ENCODE measurements around the gene HLA-DOB. TPM values are rescaled to one million over a fixed set of nuclear protein-coding genes. Genes with fewer than 3 reads are reported as not detected.

Gene HLA-DOB
- polyA plus RNA-seq, result 1 to 10 TPM in 2 of 4 donors, under 1 TPM in 1, not detected in 1; 0.74 to 4.6 (median 2.7) TPM
- long read RNA-seq, donor 1, result 0 reads
- long read RNA-seq, donor 2, result 0 reads
- long read RNA-seq, donor 3, partial matches to known transcripts, result 0 of 1 reads
- long read RNA-seq, donor 3, other reads (novel, unspliced or antisense), result 0 of 1 reads
- long read RNA-seq, donor 4, result 0 reads
- long read RNA-seq, donor 5, result 0 reads
- long read RNA-seq, donor 6, result 0 reads
- long read RNA-seq, donor 7, result 0 reads
- long read RNA-seq, donor 8, result 0 reads
- long read RNA-seq, donor 9, result 0 reads
- long read RNA-seq, donor 10, result 0 reads

DNA sequence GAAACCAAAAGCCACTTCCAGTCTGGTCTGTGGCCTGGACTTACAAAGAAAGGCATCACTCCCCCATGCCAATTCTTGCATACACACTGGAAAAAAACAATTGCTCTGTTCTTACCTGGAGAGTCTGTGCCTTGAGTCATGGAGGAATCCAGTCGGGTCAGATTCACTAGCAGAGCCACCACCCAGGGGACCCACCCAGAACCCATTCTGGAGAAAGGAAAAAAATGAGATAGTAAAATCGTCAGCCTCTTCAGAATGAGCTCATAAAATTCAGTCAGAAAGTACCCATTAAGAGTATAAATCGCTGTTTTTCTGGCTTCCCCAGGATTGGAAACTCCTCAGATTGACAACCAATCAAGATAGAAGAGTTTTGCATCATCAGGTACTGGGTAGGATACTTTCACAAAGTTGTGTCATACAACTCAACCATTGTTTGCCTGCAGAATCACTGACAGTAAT lies at the start of gene HLA-DOB:
Gene HLA-DOB (minus strand): TSS at position 257 of the 459 bp plus-strand sequence. CDS start 51 bp downstream, at position 206.
- peak; percentile 47 to 49 for DNase-seq
- WGBS, 3 donors, result 12 to 37% (median 22%) methylated on average over 3 of the region's 3 CpGs
- no peaks in the 10 kb centered on the region for H3K4me1 ChIP-seq (ENCODE audit: control insufficient read depth in 3 of 3, insufficient read depth in 2 of 3, low read depth in 1 of 3, low read length in 2 of 3)
- H3K9me3 ChIP-seq (ENCODE audit: control insufficient read depth in 2 of 2, insufficient read depth in 1 of 2, low read depth in 1 of 2, low read length in 1 of 2), result no peaks in the 10 kb centered on the region
- no peak within 1 kb of the TSS for H3K4me3 ChIP-seq (ENCODE audit: low read depth in 1 of 3, low read length in 3 of 3)
- FAIRE-seq, result no peak
- H3K27ac ChIP-seq (ENCODE audit: low read depth in 1 of 3, low read length in 2 of 3), result peak within 1 kb of the TSS in 1 of 3 donors; percentile 73
- H3K36me3 ChIP-seq (ENCODE audit: control insufficient read depth in 3 of 3, insufficient read depth in 2 of 3, low read depth in 1 of 3, low read length in 3 of 3), result no peaks in the 10 kb centered on the region
- H3K27me3 ChIP-seq (ENCODE audit: control insufficient read depth in 3 of 3, insufficient read depth in 3 of 3, low read length in 3 of 3), result peaks cover 0 to 13% (median 0%) of the 10 kb centered on the region in 3 donors

DNA sequence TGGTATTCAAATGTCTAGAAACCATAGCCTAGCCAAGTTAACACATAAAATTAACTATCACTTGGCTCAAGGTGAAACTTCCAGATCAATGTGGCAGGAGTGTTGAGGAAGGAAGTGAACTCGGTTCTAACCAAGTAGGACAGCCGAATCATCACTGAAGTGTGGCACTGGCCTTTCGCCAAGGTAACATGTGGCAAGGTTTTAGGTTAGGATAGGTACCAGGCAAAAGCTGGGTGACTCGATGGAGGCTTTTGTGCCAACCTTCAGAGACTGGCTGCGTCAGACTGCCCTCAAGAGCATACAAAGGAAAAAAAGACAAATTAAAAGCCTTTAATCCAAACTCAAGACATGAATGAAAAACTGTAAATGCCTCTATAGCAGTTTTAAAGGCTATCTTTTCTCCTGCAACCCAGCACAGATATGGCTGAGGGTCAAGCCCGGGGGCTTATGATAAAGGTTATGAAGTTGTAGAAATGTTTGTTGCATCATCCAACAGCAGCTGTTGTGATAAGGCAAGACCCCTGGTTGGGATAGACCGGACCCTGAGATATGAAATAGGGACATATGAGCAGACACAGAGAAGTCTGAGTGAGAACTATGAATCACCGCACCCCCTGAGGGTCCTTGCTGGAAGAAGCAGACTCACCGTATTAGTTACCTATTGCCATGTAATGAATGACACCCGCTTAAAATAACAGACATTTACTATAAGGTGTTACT lies 49.1 kb upstream of the HLA-DOB start:
- FAIRE-seq (no peak), DNase-seq (no peak)
- 70 to 74% (median 74%) methylated on average over 10 of the region's 10 CpGs for WGBS, 3 donors

DNA sequence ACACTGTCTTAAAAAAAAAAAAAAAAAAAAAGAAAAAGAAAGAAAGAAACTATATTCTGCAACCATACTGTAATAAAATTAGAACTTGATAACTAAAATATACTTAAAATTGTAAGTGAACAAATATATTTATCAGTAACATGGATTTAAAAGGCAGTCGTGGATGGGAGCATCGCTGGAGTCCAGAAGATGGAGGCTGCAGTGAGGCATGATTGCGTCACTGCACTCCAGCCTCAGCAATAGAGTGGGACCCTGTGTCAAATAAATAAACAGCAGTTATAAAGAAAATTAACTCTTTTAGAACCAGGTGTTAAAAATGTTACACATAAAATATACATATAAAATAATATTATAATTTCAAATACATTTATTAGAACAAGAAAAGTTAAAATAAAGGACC lies 45.9 kb upstream of the HLA-DOB start:
- FAIRE-seq (no peak), DNase-seq (no peak)
- Histone ChIP-seq H3K4me1 (ENCODE audit: control insufficient read depth in 3 of 3, insufficient read depth in 2 of 3, low read depth in 1 of 3, low read length in 2 of 3) (peaks cover 0 to 13% (median 5%) of the 10 kb centered on the region in 3 donors), H3K4me3 (ENCODE audit: low read depth in 1 of 3, low read length in 3 of 3) (no peak overlapping the region), H3K36me3 (ENCODE audit: control insufficient read depth in 3 of 3, insufficient read depth in 2 of 3, low read depth in 1 of 3, low read length in 3 of 3) (peaks cover 0 to 14% (median 9%) of the 10 kb centered on the region in 3 donors), H3K27me3 (ENCODE audit: control insufficient read depth in 3 of 3, insufficient read depth in 3 of 3, low read length in 3 of 3) (peaks cover 0 to 30% (median 0%) of the 10 kb centered on the region in 3 donors), H3K9me3 (ENCODE audit: control insufficient read depth in 2 of 2, insufficient read depth in 1 of 2, low read depth in 1 of 2, low read length in 1 of 2) (no peaks in the 10 kb centered on the region), H3K27ac (ENCODE audit: low read depth in 1 of 3, low read length in 2 of 3) (no peak overlapping the region)
- WGBS, 3 donors, result 69 to 84% (median 77%) methylated on average over 3 of the region's 3 CpGs

More for the DNA sequence above, 49.1 kb upstream of the HLA-DOB start:
- H3K9me3 ChIP-seq (ENCODE audit: control insufficient read depth in 2 of 2, insufficient read depth in 1 of 2, low read depth in 1 of 2, low read length in 1 of 2), result no peaks in the 10 kb centered on the region
- H3K36me3 ChIP-seq (ENCODE audit: control insufficient read depth in 3 of 3, insufficient read depth in 2 of 3, low read depth in 1 of 3, low read length in 3 of 3), result no peaks in the 10 kb centered on the region
- H3K4me3 ChIP-seq (ENCODE audit: low read depth in 1 of 3, low read length in 3 of 3), result no peak overlapping the region
- H3K4me1 ChIP-seq (ENCODE audit: control insufficient read depth in 3 of 3, insufficient read depth in 2 of 3, low read depth in 1 of 3, low read length in 2 of 3), result peaks cover 0 to 19% (median 5%) of the 10 kb centered on the region in 3 donors
- H3K27ac ChIP-seq (ENCODE audit: low read depth in 1 of 3, low read length in 2 of 3), result no peak overlapping the region
- H3K27me3 ChIP-seq (ENCODE audit: control insufficient read depth in 3 of 3, insufficient read depth in 3 of 3, low read length in 3 of 3), result peaks cover 0 to 38% (median 0%) of the 10 kb centered on the region in 3 donors

GRCh38 chr6:32860674-32861073 lies 43.9 kb upstream of the HLA-DOB start:
- Histone ChIP-seq H3K27ac (ENCODE audit: low read depth in 1 of 3, low read length in 2 of 3) (no peak overlapping the region), H3K9me3 (ENCODE audit: control insufficient read depth in 2 of 2, insufficient read depth in 1 of 2, low read depth in 1 of 2, low read length in 1 of 2) (no peaks in the 10 kb centered on the region), H3K36me3 (ENCODE audit: control insufficient read depth in 3 of 3, insufficient read depth in 2 of 3, low read depth in 1 of 3, low read length in 3 of 3) (peaks cover 0 to 14% (median 10%) of the 10 kb centered on the region in 3 donors), H3K4me1 (ENCODE audit: control insufficient read depth in 3 of 3, insufficient read depth in 2 of 3, low read depth in 1 of 3, low read length in 2 of 3) (peaks cover 2 to 6% (median 4%) of the 10 kb centered on the region in 3 donors), H3K27me3 (ENCODE audit: control insufficient read depth in 3 of 3, insufficient read depth in 3 of 3, low read length in 3 of 3) (peaks cover 0 to 26% (median 0%) of the 10 kb centered on the region in 3 donors), H3K4me3 (ENCODE audit: low read depth in 1 of 3, low read length in 3 of 3) (no peak overlapping the region)
- WGBS, 3 donors, result 77 to 83% (median 79%) methylated on average over 1 of the region's 1 CpG
- DNase-seq, result no peak
- no peak for FAIRE-seq

DNA sequence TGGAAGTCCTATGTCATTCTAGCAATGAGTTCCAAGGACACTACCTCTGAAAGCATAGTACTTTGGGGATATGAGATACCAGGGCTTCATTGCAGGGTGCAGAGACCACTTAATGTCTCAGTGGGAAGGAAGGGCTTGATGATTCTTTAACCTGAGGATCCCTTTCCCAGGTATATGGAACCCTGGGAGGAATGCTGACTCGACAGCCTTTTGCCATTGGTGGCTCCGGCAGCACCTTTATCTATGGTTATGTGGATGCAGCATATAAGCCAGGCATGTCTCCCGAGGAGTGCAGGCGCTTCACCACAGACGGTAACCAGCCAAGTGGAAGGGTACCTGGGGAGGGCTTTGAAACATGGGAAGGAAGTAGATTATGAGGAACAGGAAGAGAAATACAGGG lies 41.4 kb upstream of the HLA-DOB start:
- DNase-seq, result no peak
- no peaks in the 10 kb centered on the region for H3K9me3 ChIP-seq (ENCODE audit: control insufficient read depth in 2 of 2, insufficient read depth in 1 of 2, low read depth in 1 of 2, low read length in 1 of 2)
- 85 to 93% (median 93%) methylated on average over 5 of the region's 5 CpGs for WGBS, 3 donors
- peaks cover 2 to 9% (median 7%) of the 10 kb centered on the region in 3 donors for H3K4me1 ChIP-seq (ENCODE audit: control insufficient read depth in 3 of 3, insufficient read depth in 2 of 3, low read depth in 1 of 3, low read length in 2 of 3)
- peaks cover 0 to 14% (median 0%) of the 10 kb centered on the region in 3 donors for H3K27me3 ChIP-seq (ENCODE audit: control insufficient read depth in 3 of 3, insufficient read depth in 3 of 3, low read length in 3 of 3)
- H3K4me3 ChIP-seq (ENCODE audit: low read depth in 1 of 3, low read length in 3 of 3), result no peak overlapping the region
- peaks cover 0 to 14% (median 10%) of the 10 kb centered on the region in 3 donors for H3K36me3 ChIP-seq (ENCODE audit: control insufficient read depth in 3 of 3, insufficient read depth in 2 of 3, low read depth in 1 of 3, low read length in 3 of 3)
- no peak overlapping the region for H3K27ac ChIP-seq (ENCODE audit: low read depth in 1 of 3, low read length in 2 of 3)
- FAIRE-seq, result no peak

- peaks cover 2 to 15% (median 7%) of the 10 kb centered on the region in 3 donors for H3K4me1 ChIP-seq (ENCODE audit: control insufficient read depth in 3 of 3, insufficient read depth in 2 of 3, low read depth in 1 of 3, low read length in 2 of 3)
- peaks cover 0 to 14% (median 10%) of the 10 kb centered on the region in 3 donors for H3K36me3 ChIP-seq (ENCODE audit: control insufficient read depth in 3 of 3, insufficient read depth in 2 of 3, low read depth in 1 of 3, low read length in 3 of 3)
- peaks cover 0 to 14% (median 0%) of the 10 kb centered on the region in 3 donors for H3K27me3 ChIP-seq (ENCODE audit: control insufficient read depth in 3 of 3, insufficient read depth in 3 of 3, low read length in 3 of 3)
- no peak for FAIRE-seq
- H3K27ac ChIP-seq (ENCODE audit: low read depth in 1 of 3, low read length in 2 of 3), result no peak overlapping the region
- DNase-seq, result no peak
- 76 to 82% (median 78%) methylated on average over 14 of the region's 14 CpGs for WGBS, 3 donors
- H3K9me3 ChIP-seq (ENCODE audit: control insufficient read depth in 2 of 2, insufficient read depth in 1 of 2, low read depth in 1 of 2, low read length in 1 of 2), result no peaks in the 10 kb centered on the region
- no peak overlapping the region for H3K4me3 ChIP-seq (ENCODE audit: low read depth in 1 of 3, low read length in 3 of 3)
Observed at GRCh38 chr6:32857156-32857891, 40.5 kb upstream of the HLA-DOB start.

- Histone ChIP-seq H3K9me3 (ENCODE audit: control insufficient read depth in 2 of 2, insufficient read depth in 1 of 2, low read depth in 1 of 2, low read length in 1 of 2) (no peaks in the 10 kb centered on the region), H3K4me1 (ENCODE audit: control insufficient read depth in 3 of 3, insufficient read depth in 2 of 3, low read depth in 1 of 3, low read length in 2 of 3) (peaks cover 6 to 16% (median 13%) of the 10 kb centered on the region in 3 donors), H3K27me3 (ENCODE audit: control insufficient read depth in 3 of 3, insufficient read depth in 3 of 3, low read length in 3 of 3) (peaks cover 0 to 13% (median 0%) of the 10 kb centered on the region in 3 donors), H3K4me3 (ENCODE audit: low read depth in 1 of 3, low read length in 3 of 3) (peak overlapping the region in 1 of 3 donors; percentile 93), H3K27ac (ENCODE audit: low read depth in 1 of 3, low read length in 2 of 3) (peak overlapping the region in 2 of 3 donors; percentile 24 to 51), H3K36me3 (ENCODE audit: control insufficient read depth in 3 of 3, insufficient read depth in 2 of 3, low read depth in 1 of 3, low read length in 3 of 3) (peaks cover 8 to 19% (median 16%) of the 10 kb centered on the region in 3 donors)
- FAIRE-seq, result no peak
- 56 to 72% (median 71%) methylated on average over 8 of the region's 8 CpGs for whole genome bisulfite sequencing, 3 donors
- DNase-seq, result no peak
Observed at GRCh38 chr6:32855467-32856174, 38.8 kb upstream of the HLA-DOB start.
